Fibroblast of pulmonary artery (primary cell): ENCODE data around the gene TRIM8.

Source experiments
- DNase-seq: peaks from one replicate; pipeline ENCODE4 v3.0.0-alpha.2; 2010; ENCODE audit warnings: low read depth
- H3K4me3 ChIP-seq: replicated peaks from 2 replicates; pipeline ENCODE4 v1.5.1; 2011; ENCODE audit warnings: low read depth, mild to moderate bottlenecking, control low read depth, low read length, moderate library complexity
- TF ChIP-seq, protein P1 (sequence below): IDR thresholded peaks from 2 replicates; pipeline ENCODE4 v1.5.1; 2011; ENCODE audit warnings: mild to moderate bottlenecking, control low read depth, low read length, inconsistent platforms; ENCODE audit errors: missing control alignments

Gene TRIM8

DNA sequence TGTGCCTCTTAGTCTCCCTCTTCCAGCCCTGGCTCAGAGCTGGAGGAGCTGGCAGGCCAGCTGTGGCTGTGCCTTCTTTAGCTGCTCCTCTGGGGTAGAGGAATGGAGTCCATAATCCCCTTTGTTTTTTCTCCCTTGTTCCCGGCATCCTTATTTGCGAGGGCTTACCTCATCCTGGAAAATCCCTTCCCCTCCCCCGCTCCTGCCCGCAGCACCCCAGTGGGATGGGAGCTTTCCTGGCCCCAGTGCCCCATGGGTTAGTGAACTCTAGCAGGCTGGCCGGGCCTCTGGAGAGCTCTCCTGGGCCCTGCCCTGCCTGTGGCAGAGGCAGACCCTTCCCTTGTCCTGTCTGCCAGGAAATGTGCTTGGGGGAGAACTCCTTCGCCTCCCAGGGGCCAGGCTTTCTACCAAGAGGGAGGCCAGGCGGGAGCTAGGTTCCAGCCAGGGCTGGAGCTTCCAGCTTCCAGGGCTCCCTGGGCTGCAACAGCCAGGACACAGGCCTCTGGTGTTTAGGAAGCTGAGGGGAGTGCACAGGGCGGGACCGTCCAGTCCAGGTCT lies 16.5 kb upstream of the TRIM8 start:
- peak; percentile 88 for DNase-seq
- no peak overlapping the region for H3K4me3 ChIP-seq
- TF ChIP-seq, protein P1, sequence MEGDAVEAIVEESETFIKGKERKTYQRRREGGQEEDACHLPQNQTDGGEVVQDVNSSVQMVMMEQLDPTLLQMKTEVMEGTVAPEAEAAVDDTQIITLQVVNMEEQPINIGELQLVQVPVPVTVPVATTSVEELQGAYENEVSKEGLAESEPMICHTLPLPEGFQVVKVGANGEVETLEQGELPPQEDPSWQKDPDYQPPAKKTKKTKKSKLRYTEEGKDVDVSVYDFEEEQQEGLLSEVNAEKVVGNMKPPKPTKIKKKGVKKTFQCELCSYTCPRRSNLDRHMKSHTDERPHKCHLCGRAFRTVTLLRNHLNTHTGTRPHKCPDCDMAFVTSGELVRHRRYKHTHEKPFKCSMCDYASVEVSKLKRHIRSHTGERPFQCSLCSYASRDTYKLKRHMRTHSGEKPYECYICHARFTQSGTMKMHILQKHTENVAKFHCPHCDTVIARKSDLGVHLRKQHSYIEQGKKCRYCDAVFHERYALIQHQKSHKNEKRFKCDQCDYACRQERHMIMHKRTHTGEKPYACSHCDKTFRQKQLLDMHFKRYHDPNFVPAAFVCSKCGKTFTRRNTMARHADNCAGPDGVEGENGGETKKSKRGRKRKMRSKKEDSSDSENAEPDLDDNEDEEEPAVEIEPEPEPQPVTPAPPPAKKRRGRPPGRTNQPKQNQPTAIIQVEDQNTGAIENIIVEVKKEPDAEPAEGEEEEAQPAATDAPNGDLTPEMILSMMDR = no peak

DNA sequence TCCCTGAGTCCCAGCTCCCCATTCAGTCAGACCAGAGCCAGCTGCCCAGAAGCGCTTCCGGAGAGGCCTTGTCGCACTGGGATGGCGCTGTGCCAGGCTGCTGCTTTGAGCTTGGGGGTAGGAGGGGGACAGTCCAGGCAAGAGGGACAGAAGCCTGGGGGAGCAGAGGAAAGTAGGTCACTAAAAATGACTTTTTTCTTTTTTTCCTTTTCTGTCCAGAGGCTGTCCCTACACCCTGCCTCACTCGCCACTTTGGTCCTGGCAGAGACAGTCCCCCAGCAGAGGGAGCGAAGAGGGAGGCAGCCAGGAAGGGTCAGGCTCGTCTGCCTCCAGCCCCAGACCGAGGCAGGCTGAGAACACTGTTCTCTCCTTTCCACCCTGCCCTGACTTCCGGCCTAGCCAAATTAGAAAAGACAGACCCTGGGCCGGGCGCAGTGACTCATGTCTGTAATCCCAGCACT lies 15.8 kb upstream of the TRIM8 start:
- DNase-seq = no peak
- H3K4me3 ChIP-seq = no peak overlapping the region
- TF ChIP-seq, protein P1 = peak; percentile 10

GRCh38 chr10:102629661-102630614 lies 14.3 kb upstream of the TRIM8 start:
- TF ChIP-seq, protein P1 = no peak
- DNase-seq = peak; percentile 90
- no peak overlapping the region for H3K4me3 ChIP-seq

DNA sequence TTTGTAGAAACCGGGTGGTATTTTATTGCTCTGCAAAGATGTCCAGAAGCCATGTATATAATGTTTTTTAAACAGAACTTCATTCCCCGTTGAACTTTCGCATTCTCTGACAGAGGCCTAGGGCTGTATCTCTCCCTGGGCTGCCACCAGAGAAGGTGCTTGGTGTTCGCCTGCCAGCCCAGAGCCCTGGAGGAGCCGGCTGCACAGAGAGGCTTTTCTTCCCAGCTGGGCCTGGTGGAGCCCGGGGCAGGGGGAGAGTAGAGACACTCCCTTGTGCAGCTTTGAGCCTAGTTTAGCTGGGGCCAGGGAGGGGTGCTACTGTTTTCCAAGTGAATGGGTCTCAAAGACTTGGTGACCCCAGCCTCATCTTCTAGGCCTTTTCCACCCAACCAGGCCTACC lies 13.6 kb upstream of the TRIM8 start:
- DNase-seq = no peak
- TF ChIP-seq, protein P1 = no peak
- no peak overlapping the region for H3K4me3 ChIP-seq

GRCh38 chr10:102631525-102632393 lies 12.5 kb upstream of the TRIM8 start:
- no peak overlapping the region for H3K4me3 ChIP-seq
- TF ChIP-seq, protein P1 = no peak
- DNase-seq = no peak

DNA sequence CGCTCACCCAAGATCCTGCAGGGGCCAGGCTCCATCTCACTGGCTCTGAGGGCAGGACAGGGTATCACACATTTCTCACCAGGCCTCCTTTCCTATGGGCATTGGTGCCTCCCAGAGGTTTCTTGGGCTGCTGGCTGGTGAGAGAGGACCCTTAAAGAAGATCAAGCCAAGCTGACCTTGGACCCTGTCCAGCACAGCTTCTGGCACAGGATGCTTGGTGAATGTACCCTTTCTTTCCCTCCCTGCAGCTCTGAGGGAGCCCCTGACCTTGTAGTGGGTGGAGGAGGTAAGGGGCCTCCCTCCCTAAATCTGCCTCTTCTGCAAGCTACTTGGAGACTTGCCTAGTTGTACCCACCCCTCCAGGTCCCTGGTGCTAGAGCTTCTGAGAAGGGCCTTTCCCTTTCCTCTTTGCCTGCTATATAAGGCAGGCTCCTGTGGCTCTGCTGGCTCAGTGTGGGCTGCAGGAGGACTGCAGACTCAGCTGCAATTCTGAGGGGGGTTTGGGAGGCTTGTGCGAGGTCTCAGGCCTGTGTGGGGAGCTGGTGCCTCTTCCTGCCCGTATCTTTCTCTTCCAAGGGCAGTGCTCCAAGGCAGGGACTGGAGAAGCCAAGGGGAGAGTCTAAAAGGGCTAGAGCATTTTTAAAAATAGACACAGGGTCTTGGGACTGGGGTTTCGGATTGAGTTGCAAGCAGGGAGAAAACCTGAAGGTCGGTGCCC lies 11.7 kb upstream of the TRIM8 start:
- peak overlapping the region; percentile 28 for H3K4me3 ChIP-seq
- TF ChIP-seq, protein P1 = peak; percentile 24
- DNase-seq = peak; percentile 87
